AML-193 (cell line): ENCODE measurements around the gene MSRB3.

ENCODE experiments used
- DNase-seq, 2 experiments: peaks; one replicate each; lab custom pipeline; 2025; lab: John Stamatoyannopoulos, UW

MSRB3 gene

GRCh38 chr12:65325183-65325582 is 46.7 kb downstream of the MSRB3 start:
- DNase-seq: no peak

DNA sequence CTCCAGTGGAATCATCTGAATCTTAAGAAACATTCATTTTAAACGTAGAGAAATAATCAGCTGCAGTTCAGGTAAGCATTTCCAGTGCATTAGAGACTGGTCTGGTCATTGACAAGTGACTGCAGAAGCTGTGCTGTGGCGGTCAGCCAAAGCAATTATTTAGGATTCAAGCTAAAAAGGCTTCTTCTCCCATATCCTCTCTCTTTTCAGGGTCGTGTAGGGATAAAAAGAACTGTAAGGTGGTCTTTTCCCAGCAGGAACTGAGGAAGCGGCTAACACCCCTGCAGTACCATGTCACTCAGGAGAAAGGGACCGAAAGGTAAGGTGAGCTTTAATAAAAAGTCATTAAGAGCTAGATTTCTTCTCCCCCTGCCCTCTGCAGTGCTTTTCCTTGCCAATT is 48.1 kb downstream of the MSRB3 start:
- DNase-seq: no peak

GRCh38 chr12:65327207-65328076 is 49.0 kb downstream of the MSRB3 start:
- DNase-seq: no peak

DNA sequence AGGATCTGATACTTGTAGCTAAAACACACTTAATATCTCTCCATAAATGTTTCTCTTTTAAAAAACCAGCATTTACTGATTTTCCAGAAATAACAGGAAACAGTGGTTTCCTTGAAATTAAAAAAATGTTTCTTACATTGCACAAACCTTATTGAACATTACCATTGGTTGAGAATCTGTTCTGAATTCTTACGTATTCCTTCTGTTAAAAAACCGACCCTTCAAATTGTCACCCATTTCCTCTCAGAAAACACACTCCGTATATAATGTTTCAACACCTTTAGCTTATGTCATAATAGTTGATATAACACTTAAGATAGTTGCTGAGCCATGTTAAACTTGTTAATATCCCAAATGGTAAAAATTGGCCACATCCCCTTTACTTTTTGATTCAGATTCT is 51.2 kb downstream of the MSRB3 start:
- no peak for DNase-seq

DNA sequence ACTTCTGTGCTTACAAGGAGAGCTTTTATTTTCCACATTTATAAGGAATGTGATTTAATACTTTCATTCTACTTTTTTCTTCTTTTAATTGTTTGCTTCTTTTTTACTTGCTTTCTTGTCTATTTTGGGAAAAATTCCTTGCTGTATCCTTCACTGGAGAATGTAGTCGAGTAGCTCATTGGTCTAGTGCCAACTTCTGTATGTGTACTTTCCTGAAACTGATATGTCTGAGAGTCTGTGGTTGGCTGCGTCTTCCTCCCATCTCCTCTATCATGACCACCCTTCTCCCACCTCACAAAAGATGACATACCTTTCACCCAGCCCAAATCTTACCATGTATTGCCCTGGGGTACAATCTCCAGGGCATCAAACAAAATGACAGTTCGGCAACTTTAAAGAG is 51.8 kb downstream of the MSRB3 start:
- no peak for DNase-seq

DNA sequence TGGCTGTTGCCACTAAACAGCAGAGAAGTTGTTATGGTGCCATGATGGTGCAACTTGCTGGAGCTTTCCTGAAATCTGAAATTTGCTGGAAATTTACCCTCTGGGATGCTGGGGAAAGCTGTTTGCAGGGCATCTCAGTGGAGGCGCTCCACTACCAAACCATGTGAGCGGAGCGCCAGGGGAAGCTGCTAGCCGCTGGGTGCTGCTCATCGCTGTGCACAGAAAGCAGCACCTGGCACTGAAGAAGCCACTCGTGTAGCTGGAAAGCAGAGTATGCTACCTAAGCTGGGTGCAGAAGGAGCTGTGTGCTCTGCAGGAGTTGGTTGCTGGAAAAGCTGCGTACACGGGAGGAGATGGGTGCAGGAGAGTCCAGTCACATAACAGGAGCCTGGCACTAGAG is 53.0 kb downstream of the MSRB3 start:
- no peak for DNase-seq

DNA sequence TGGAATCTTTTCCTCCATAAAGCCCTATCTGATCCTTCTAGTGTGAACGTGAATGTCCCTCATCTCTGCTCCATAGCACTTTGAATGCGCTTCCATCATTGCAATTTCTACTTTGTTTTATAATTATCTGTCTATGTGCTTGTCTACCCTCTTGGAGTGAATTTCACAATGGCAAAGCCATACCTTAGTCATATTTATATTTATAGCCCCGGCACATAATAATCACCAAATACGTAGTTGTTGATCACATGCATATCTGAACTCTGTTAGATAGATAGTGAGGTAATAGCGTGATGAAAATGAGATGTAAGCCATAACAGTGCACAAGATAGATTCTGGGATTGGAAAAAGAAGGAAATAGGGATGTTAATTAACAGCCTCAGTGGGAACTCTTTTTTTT is 55.2 kb downstream of the MSRB3 start:
- no peak for DNase-seq

DNA sequence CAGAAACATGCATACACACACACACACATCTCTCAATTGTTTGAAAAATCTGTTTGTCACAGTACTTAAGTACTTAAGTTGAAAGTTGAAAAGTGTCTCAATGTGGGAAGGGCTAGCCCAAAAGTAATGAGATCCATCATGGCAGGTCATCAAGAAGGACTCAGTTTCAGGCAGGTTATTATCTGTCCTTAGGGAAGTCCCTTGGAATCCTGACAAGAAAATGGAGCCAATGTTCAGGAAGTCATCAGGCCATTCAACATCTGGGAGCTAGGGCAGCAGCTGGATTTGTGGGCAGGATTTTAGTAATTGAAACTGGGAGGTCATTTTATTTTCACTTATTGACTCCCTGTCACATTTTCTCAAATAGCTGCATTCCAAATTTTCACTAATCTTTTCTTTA is 56.0 kb downstream of the MSRB3 start:
- DNase-seq: no peak

GRCh38 chr12:65335021-65335714 is 56.7 kb downstream of the MSRB3 start:
- peak; percentile 21 to 37 for DNase-seq

DNA sequence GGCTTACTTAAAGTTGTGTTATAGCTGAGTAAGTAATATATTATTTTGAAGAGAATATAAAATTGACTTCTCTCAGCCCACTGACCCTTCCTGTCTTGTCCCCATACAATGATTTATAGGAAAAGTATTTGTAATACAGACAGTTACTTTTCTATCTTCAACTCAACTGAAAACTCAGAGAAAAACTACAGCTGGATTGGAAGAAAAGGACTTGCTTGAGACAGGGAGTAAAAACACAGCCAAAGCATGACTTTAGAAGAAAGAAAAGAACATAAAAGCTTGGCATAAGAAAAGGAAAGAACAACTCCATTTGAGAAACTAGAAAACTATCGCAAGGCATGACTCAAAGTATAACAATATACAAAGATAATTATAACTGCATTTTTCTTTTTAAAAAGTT is 57.5 kb downstream of the MSRB3 start:
- no peak for DNase-seq

GRCh38 chr12:65339161-65339560 is 60.7 kb downstream of the MSRB3 start:
- no peak for DNase-seq

GRCh38 chr12:65343230-65343629 is 64.7 kb downstream of the MSRB3 start:
- DNase-seq: no peak

DNA sequence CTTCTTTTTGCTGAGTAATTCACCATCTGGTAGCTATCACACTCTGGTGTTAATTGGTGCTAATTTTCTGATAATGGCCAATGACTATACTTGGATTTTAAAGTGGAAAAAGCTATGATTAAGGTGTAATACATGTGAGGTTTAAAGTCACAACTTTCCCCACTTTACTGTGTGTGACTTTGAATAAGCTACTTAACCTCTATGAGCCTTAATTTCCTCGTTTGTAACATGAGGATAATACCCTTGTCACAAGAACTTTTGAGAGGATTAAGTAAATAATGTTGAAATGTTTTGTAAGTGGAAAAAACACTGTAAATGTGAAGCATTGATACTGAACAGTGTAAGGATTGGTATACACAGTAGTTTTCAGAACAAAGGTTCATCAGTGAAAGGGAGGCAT is 65.3 kb downstream of the MSRB3 start:
- no peak for DNase-seq

DNA sequence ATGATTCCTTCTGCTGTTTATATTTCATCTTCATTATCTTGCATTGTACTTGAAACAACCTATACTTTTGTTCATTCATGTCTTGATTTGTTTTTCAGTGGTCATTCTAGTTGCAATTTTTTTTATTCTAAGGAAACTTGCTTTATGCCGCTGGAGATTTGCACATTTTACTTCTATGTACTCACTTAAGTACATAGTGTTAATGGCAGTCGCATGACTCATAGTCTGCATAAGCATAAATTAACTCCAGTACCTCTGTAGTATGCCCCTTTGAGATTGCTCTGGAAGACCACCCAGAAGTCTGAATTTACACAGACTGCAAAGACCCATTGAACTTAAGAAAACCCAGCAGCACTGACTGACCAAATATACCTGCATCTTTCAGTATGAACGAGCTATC is 77.0 kb downstream of the MSRB3 start:
- DNase-seq: no peak

GRCh38 chr12:65362234-65363031 is 84.0 kb downstream of the MSRB3 start:
- no peak for DNase-seq

- DNase-seq: no peak
Observed at GRCh38 chr12:65364046-65364445, 85.6 kb downstream of the MSRB3 start.

DNA sequence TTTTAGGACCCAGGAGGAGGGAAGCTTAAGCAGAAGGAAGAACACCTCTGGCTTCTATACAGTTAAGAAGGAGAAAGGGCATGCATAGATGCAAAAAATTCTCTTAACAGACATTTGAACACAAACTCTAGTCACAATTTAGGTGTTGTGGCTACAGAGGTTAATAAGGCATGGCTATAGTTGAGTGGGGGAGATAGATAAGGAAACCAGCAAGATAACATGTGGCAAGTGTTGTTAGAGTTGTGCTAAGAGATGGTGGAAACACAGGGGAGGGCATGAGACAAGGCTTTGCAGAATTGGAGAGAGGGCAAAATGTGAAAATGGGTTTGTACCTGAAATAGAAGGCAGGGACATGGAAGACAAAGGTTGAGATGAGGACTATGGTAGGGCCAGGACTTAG is 88.9 kb downstream of the MSRB3 start:
- no peak for DNase-seq

- DNase-seq: no peak
Observed at GRCh38 chr12:65368055-65368454, 89.6 kb downstream of the MSRB3 start.

- DNase-seq: no peak
Observed at GRCh38 chr12:65372574-65372973, 94.1 kb downstream of the MSRB3 start.

DNA sequence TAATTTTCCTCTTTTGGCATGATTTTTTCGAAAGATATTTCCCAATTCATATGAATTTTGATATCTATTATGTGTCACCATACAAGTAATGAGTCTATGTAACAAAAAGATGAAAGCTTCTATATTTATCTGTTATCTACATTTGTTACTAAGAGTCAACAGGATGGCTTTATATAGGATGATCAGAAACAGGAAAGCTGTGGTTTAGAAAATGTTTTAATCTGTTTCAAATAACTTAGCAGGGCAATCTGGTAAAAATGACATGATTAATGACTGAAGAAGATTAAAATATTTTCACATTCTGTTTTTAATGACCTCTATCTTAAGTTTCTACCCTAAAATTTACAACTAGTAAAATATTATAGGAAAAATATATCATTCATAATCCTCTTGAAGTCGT is 105.8 kb downstream of the MSRB3 start:
- DNase-seq: no peak

DNA sequence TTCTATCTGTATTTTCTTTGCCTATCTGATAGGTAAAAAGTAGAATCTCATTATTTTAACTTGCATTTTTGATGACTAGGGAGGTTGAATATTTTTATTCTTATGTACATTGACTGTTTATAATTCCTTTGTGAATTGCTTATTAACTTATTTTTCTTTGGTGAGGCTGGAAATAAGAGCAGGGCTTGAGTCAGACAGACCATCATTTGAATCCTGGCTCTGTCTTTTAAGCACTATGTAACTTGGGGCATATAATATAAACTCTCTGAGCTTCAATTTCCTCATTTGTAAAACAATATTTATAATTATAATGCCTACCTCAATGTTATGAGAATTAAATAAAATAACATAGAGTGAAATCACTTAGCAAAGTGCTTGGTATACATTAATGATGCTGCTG is 108.9 kb downstream of the MSRB3 start:
- DNase-seq: no peak

- DNase-seq: no peak
Observed at GRCh38 chr12:65389436-65389835, 111.0 kb downstream of the MSRB3 start.

GRCh38 chr12:65391711-65392110 is 113.2 kb downstream of the MSRB3 start:
- DNase-seq: no peak
